Heart left ventricle (tissue), 13 donors: ENCODE results near the gene BICD1.

Experiments
- CTCF ChIP-seq, 12 donors: fragments of 200-600 bp; sonication (generic) in 4 of 12; IDR thresholded peaks; one replicate each; pipeline versions ENCODE4 v1.5.0 to v1.8.0; 2018 to 2022; ENCODE audit warnings: antibody characterized with exemption in 12 of 12, mild to moderate bottlenecking in 5 of 12
- POLR2A ChIP-seq, 2 donors: fragments of 450-650 bp; IDR thresholded peaks; one replicate each; pipeline ENCODE4 v1.6.1; 2017; ENCODE audit warnings: antibody characterized with exemption in 2 of 2, mild to moderate bottlenecking in 2 of 2, moderate library complexity in 2 of 2
- donor health status: ischemic (EF 13 %, LVEDD 7.1; RV severe dilation, severe dysfunction).
- donor health status: DM: no; HTN: yes; CAD: no.
- donor health status: DM: no; HTN: no; CAD: no.
- donor health status: ischemic (EF 25% LVEDD 6.9; RV normal size, moderate dysfunction).
- donor health status: ischemic (EF 25% LVEDD 5.7; RV mildly dilated, moderate dysfunction).
- donor health status: ischemic (EF 35%, LVEDD 5.7; RV mildly dilated, moderate dysfunction).
- donor health status: nonischemic (EF 11% LVEDD 7.7; RV severe dilation, severe dysfunction).
- donor health status: DM: yes; HTN: yes; CAD: no.
- donor health status: PGD.
- donor health status: ischemic (EF 29% LVEDD 5.4; RV normal size, mild dysfunction).
- donor health status: nonischemic (EF 23%, LVEDD 6.1; RV moderate dilation, normal function).

DNA sequence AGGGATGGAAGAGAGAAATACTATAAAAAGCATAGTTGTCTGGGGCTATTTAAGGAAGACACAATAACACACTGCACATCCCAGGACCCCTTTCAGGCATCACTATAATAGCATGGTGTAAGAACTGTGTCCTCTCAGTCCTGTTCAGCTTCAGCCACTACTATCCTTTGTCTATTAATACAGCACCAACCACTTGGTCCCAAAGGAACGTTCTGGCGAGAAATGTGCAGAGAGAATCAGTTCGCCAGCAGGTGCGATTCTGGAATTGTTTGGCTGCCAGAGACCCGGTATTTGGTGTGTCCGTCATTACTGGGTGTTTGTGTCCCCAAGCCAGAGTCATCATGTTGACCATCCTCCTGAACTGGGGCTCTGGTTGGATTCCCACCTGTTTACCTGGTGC lies 52.7 kb downstream of the BICD1 start:
- TF ChIP-seq CTCF (IDR thresholded peaks at IDR 0.05) (no peak), POLR2A (IDR thresholded peaks at IDR 0.05) (no peak)
